ENCODE results near the gene USP46. TPM values are rescaled to one million over a fixed set of nuclear protein-coding genes. Genes with fewer than 3 reads are reported as not detected.
A peak's percentile ranks its signal among the peaks of the same experiment; 100 is the strongest.

The USP46 gene
- total and polyA plus RNA-seq, 5 donors, result 12.6 to 63.7 (median 55.4) TPM

- no peak overlapping the region for H3K27ac ChIP-seq (ENCODE audit: low read length)
- 89% methylated on average over 3 of the region's 3 CpGs for WGBS
- intact Hi-C loops (cut with DNase I), result no loop called here
- DNase-seq (no peak), ATAC-seq (no peak)
- H3K4me3 ChIP-seq (ENCODE audit: low read length), result no peak overlapping the region
- H3K9me3 ChIP-seq (ENCODE audit: control insufficient read depth, low read length), result no peaks in the 10 kb centered on the region
- H3K27me3 ChIP-seq (ENCODE audit: control insufficient read depth, insufficient read depth), result no peaks in the 10 kb centered on the region
- H3K4me1 ChIP-seq (ENCODE audit: control insufficient read depth, insufficient read depth, low read length), result no peaks in the 10 kb centered on the region
Observed at GRCh38 chr4:52618795-52619590, 40.1 kb downstream of the USP46 start.

- no peaks in the 10 kb centered on the region for H3K9me3 ChIP-seq (ENCODE audit: control insufficient read depth, low read length)
- 80% methylated on average over 3 of the region's 3 CpGs for WGBS
- intact Hi-C loops (cut with DNase I), result no loop called here
- H3K4me1 ChIP-seq (ENCODE audit: control insufficient read depth, insufficient read depth, low read length), result no peaks in the 10 kb centered on the region
- ATAC-seq (no peak), DNase-seq (no peak)
- no peak overlapping the region for H3K4me3 ChIP-seq (ENCODE audit: low read length)
- H3K27me3 ChIP-seq (ENCODE audit: control insufficient read depth, insufficient read depth), result no peaks in the 10 kb centered on the region
- H3K27ac ChIP-seq (ENCODE audit: low read length), result no peak overlapping the region
Observed at GRCh38 chr4:52617336-52618020, 41.6 kb downstream of the USP46 start.

GRCh38 chr4:52614241-52614640 lies 44.9 kb downstream of the USP46 start:
- Histone ChIP-seq H3K4me1 (ENCODE audit: control insufficient read depth, insufficient read depth, low read length) (no peaks in the 10 kb centered on the region), H3K27me3 (ENCODE audit: control insufficient read depth, insufficient read depth) (no peaks in the 10 kb centered on the region), H3K27ac (ENCODE audit: low read length) (no peak overlapping the region), H3K9me3 (ENCODE audit: control insufficient read depth, low read length) (no peaks in the 10 kb centered on the region), H3K4me3 (ENCODE audit: low read length) (no peak overlapping the region)
- intact Hi-C loops (cut with DNase I), result no loop called here
- no peak for ATAC-seq
- DNase-seq, result no peak
- WGBS, result 98% methylated on average over 1 of the region's 1 CpG

GRCh38 chr4:52612341-52612740 lies 46.8 kb downstream of the USP46 start:
- Histone ChIP-seq H3K27me3 (ENCODE audit: control insufficient read depth, insufficient read depth) (no peaks in the 10 kb centered on the region), H3K4me3 (ENCODE audit: low read length) (no peak overlapping the region), H3K4me1 (ENCODE audit: control insufficient read depth, insufficient read depth, low read length) (no peaks in the 10 kb centered on the region), H3K27ac (ENCODE audit: low read length) (no peak overlapping the region), H3K9me3 (ENCODE audit: control insufficient read depth, low read length) (no peaks in the 10 kb centered on the region)
- ATAC-seq, result no peak
- intact Hi-C loops (cut with DNase I), result no loop called here
- WGBS, result 95% methylated on average over 1 of the region's 1 CpG
- DNase-seq, result no peak

- no peak overlapping the region for H3K27ac ChIP-seq (ENCODE audit: low read length)
- H3K4me3 ChIP-seq (ENCODE audit: low read length), result no peak overlapping the region
- H3K27me3 ChIP-seq (ENCODE audit: control insufficient read depth, insufficient read depth), result no peaks in the 10 kb centered on the region
- intact Hi-C loops (cut with DNase I), result no loop called here
- no peaks in the 10 kb centered on the region for H3K9me3 ChIP-seq (ENCODE audit: control insufficient read depth, low read length)
- H3K4me1 ChIP-seq (ENCODE audit: control insufficient read depth, insufficient read depth, low read length), result no peaks in the 10 kb centered on the region
- WGBS, result 58% methylated on average over 6 of the region's 6 CpGs
- ATAC-seq (peak; percentile 39 to 45), DNase-seq (no peak)
Observed at GRCh38 chr4:52611030-52611555, 48.0 kb downstream of the USP46 start.

- H3K4me1 ChIP-seq (ENCODE audit: control insufficient read depth, insufficient read depth, low read length), result no peaks in the 10 kb centered on the region
- no peaks in the 10 kb centered on the region for H3K9me3 ChIP-seq (ENCODE audit: control insufficient read depth, low read length)
- 77% methylated on average over 2 of the region's 2 CpGs for WGBS
- intact Hi-C loops (cut with DNase I), result no loop called here
- H3K27ac ChIP-seq (ENCODE audit: low read length), result no peak overlapping the region
- H3K27me3 ChIP-seq (ENCODE audit: control insufficient read depth, insufficient read depth), result no peaks in the 10 kb centered on the region
- ATAC-seq (no peak), DNase-seq (no peak)
- no peak overlapping the region for H3K4me3 ChIP-seq (ENCODE audit: low read length)
Observed at GRCh38 chr4:52606726-52607125, 52.4 kb downstream of the USP46 start.

- no peaks in the 10 kb centered on the region for H3K4me1 ChIP-seq (ENCODE audit: control insufficient read depth, insufficient read depth, low read length)
- intact Hi-C loops (cut with DNase I), result no loop called here
- WGBS, result 100% methylated on average over 2 of the region's 2 CpGs
Observed at GRCh38 chr4:52606040-52606439, 53.1 kb downstream of the USP46 start.

GRCh38 chr4:52604215-52604614 lies 54.9 kb downstream of the USP46 start:
- DNase-seq, result no peak
- Histone ChIP-seq H3K4me3 (ENCODE audit: low read length) (no peak overlapping the region), H3K9me3 (ENCODE audit: control insufficient read depth, low read length) (no peaks in the 10 kb centered on the region), H3K27ac (ENCODE audit: low read length) (no peak overlapping the region), H3K4me1 (ENCODE audit: control insufficient read depth, insufficient read depth, low read length) (peaks cover 4% of the 10 kb centered on the region), H3K27me3 (ENCODE audit: control insufficient read depth, insufficient read depth) (no peaks in the 10 kb centered on the region)
- WGBS, result 55% methylated on average over 3 of the region's 3 CpGs
- peak in 1 of 2 donors; percentile 40 for ATAC-seq
- intact Hi-C loops (cut with DNase I), result no loop called here

More at GRCh38 chr4:52606040-52606439, 53.1 kb downstream of the USP46 start:
- Histone ChIP-seq H3K27me3 (ENCODE audit: control insufficient read depth, insufficient read depth) (no peaks in the 10 kb centered on the region), H3K4me3 (ENCODE audit: low read length) (no peak overlapping the region), H3K9me3 (ENCODE audit: control insufficient read depth, low read length) (no peaks in the 10 kb centered on the region), H3K27ac (ENCODE audit: low read length) (no peak overlapping the region)
- no peak for ATAC-seq
- DNase-seq, result no peak

GRCh38 chr4:52600275-52600674 lies 58.8 kb downstream of the USP46 start:
- Histone ChIP-seq H3K9me3 (ENCODE audit: control insufficient read depth, low read length) (no peaks in the 10 kb centered on the region), H3K4me3 (ENCODE audit: low read length) (no peak overlapping the region), H3K27me3 (ENCODE audit: control insufficient read depth, insufficient read depth) (no peaks in the 10 kb centered on the region), H3K27ac (ENCODE audit: low read length) (peak overlapping the region; percentile 43), H3K4me1 (ENCODE audit: control insufficient read depth, insufficient read depth, low read length) (peaks cover 4% of the 10 kb centered on the region)
- WGBS, result 77% methylated on average over 3 of the region's 3 CpGs
- intact Hi-C loops (cut with DNase I), result no loop called here
- ATAC-seq (peak; percentile 57 to 85), DNase-seq (no peak)

GRCh38 chr4:52595001-52595400 lies 64.1 kb downstream of the USP46 start:
- 78% methylated on average over 2 of the region's 2 CpGs for WGBS
- Histone ChIP-seq H3K27ac (ENCODE audit: low read length) (no peak overlapping the region), H3K4me3 (ENCODE audit: low read length) (no peak overlapping the region), H3K27me3 (ENCODE audit: control insufficient read depth, insufficient read depth) (no peaks in the 10 kb centered on the region), H3K4me1 (ENCODE audit: control insufficient read depth, insufficient read depth, low read length) (peaks cover 2% of the 10 kb centered on the region), H3K9me3 (ENCODE audit: control insufficient read depth, low read length) (no peaks in the 10 kb centered on the region)
- ATAC-seq (no peak), DNase-seq (no peak)
- intact Hi-C loops (cut with DNase I), result no loop called here

GRCh38 chr4:52592287-52592686 lies 66.8 kb downstream of the USP46 start:
- WGBS, result 87% methylated on average over 3 of the region's 3 CpGs
- no peak for ATAC-seq
- DNase-seq, result no peak
- Histone ChIP-seq H3K4me3 (ENCODE audit: low read length) (no peak overlapping the region), H3K27me3 (ENCODE audit: control insufficient read depth, insufficient read depth) (no peaks in the 10 kb centered on the region), H3K27ac (ENCODE audit: low read length) (no peak overlapping the region), H3K4me1 (ENCODE audit: control insufficient read depth, insufficient read depth, low read length) (peaks cover 11% of the 10 kb centered on the region), H3K9me3 (ENCODE audit: control insufficient read depth, low read length) (no peaks in the 10 kb centered on the region)
- intact Hi-C loops (cut with DNase I), result no loop called here

Data from right cardiac atrium (tissue), 5 donors.